Epithelial cell of esophagus (primary cell): ENCODE data around the gene RBBP8NL.

Source experiments
- DNase-seq: peaks from one replicate; pipeline ENCODE4 v3.0.0; 2010; ENCODE audit warnings: low read depth
- H3K4me3 ChIP-seq: 2 replicates; pipeline ENCODE4 v1.5.1; 2011; ENCODE audit warnings: mild to moderate bottlenecking, low read length, control low read depth
- CTCF ChIP-seq: IDR thresholded peaks from 2 replicates; pipeline ENCODE4 v1.5.1; 2011; ENCODE audit warnings: low read depth, mild to moderate bottlenecking, low read length, control low read depth, inconsistent platforms; ENCODE audit not compliant: insufficient read depth; ENCODE audit errors: missing control alignments

RBBP8NL gene

GRCh38 chr20:62415354-62416111, 11.8 kb downstream of the RBBP8NL start:
- no peak for TF ChIP-seq CTCF
- no peak overlapping the region for H3K4me3 ChIP-seq
- no peak for DNase-seq

GRCh38 chr20:62413896-62414481, 13.3 kb downstream of the RBBP8NL start:
- H3K4me3 ChIP-seq = no peak overlapping the region
- no peak for TF ChIP-seq CTCF
- DNase-seq = no peak

DNA sequence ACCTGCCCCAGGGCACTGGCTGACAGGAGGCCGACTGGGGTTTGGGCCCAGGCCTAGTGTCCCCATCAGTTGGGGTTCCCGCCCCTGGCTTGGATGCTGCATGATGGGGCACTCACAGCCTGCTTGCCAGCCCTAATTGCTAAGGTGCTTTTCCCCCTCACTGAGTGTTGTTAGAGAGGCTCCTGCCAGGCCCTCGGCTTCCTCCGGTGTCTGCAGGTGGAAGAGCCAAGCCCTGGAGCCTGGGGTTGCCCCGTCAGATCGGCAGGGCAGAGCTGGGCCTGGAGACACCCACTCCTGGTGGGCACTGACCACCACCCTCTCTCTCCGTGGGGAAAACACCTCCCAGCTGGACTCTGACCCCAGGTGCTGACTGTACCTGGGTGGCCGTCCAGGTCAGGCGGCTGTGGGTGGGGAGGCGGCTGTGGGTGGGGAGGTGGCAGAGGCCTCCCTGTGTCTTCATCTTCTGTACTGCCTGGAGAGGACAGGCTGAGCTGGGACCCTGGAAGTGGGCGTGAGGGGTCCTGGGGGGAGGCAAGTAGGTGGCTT, 14.2 kb downstream of the RBBP8NL start:
- no peak for TF ChIP-seq CTCF
- H3K4me3 ChIP-seq = no peak overlapping the region
- DNase-seq = no peak

GRCh38 chr20:62412194-62413024, 14.9 kb downstream of the RBBP8NL start:
- H3K4me3 ChIP-seq = no peak overlapping the region
- TF ChIP-seq CTCF = no peak
- no peak for DNase-seq

DNA sequence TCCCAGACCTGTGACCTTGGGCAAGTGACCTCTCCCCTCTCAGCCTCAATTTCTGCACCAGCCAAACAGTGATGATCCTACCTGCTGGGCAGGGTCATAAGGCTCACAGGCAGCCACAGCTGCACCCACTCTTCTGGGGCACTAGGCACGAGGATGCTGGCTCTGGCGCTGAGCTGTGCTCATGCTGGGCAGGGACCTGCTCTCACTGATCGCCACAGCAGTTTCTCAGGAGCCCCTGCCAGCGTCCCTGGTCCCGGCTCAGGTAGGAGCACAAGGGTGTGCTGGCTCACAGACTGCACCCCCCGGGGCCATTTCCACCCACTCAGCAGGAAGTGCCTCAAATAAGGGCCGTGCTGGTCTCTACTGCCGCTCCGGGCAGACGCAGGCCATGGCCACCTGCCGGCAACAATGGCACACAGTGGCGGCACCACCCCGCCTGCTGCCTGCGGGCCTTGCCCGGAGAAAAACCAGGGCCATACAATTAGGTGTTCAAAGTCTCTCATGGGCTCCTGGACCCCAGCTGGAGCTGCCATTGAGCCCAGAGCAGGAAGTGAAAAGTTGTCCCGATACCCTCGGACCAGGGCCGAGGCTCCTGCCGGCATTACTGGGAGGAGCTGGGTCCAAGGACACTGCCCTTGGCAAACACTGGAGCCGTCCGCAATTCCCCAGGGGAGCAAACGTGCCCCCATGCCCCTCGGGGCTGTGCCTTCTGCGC, 15.7 kb downstream of the RBBP8NL start:
- no peak for TF ChIP-seq CTCF
- no peak for DNase-seq
- H3K4me3 ChIP-seq = no peak overlapping the region

DNA sequence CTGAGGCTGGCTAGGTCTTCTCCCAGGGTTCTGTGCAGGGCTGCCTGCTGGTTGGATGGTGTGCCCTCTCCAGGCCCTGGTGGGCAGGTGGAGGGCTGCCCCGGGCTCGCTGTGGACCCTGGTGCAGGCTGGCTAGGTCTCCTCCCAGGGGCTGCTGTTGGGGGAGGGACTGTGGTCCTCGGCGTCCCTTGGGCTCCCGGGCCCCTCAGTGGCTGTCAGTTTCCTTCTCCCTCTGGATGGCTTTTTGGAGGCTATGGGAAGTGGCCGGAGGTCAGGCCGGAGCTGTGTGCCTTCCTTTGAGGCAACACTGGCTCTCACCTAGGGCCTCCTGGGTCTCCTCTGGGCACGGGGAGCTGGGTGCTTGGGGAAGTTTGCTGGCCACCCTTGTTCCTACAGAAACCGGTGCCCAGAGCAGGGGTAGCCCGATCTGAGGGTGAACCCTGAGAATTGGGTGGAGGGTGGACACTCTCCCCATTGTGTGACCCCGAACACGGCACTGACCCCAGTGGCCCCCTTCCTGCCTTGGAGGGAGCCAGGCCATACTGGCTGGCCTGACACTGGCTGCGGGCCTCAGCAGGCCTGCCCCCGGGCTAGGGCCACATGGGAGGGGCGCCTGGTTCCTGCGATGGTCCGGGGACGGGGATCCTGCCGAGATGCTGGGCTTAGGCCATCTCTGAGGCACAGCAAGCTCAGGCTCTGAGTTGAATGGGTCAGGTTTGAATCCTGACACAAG, 16.4 kb downstream of the RBBP8NL start:
- no peak for DNase-seq
- TF ChIP-seq CTCF = no peak
- no peak overlapping the region for H3K4me3 ChIP-seq
